Epithelial cell of esophagus (primary cell): ENCODE measurements around the gene HPS4.

Source experiments
- DNase-seq: peaks from one replicate; pipeline ENCODE4 v3.0.0; 2010; ENCODE audit warnings: low read depth
- H3K4me3 ChIP-seq: 2 replicates; pipeline ENCODE4 v1.5.1; 2011; ENCODE audit warnings: mild to moderate bottlenecking, low read length, control low read depth
- TF ChIP-seq, protein P1 (sequence below): IDR thresholded peaks from 2 replicates; pipeline ENCODE4 v1.5.1; 2011; ENCODE audit warnings: low read depth, mild to moderate bottlenecking, low read length, control low read depth, inconsistent platforms; ENCODE audit not compliant: insufficient read depth; ENCODE audit errors: missing control alignments

Gene HPS4

DNA sequence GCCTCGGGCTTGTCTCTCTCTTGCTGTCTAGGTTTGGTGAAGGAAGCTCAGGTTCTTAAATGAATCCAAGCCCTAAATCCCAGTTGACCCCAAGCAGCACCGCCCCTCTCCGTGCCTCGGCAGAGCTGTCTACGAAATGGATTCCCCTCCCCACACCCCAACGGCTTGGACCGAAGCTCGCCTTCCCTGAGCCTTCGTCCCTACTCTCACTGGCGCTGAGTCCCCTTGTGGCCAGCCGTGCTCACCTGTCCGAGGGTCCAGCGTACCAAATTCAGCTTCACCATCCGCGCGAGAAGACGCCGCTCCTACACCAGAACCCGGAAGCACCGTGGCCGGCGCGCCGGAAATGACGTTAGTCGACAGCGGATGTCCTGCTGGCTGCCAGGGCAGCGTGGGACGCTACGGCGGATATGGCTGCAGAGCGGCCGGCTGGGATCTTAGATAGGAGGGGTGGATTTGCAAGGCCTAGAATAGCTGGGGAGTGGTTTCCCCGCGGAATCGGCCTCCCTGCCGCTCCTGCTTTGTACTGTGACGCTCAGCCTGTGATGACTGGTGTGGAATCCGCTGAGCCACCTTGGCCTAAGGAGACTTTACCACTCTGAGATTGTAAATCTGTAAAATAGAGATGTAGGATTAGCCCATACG is 28.7 kb upstream of the HPS4 start, which contains the start of gene TFIP11:
Gene TFIP11 (minus strand): TSS at position 325 of the 645 bp plus-strand sequence. CDS start 2,201 bp downstream, outside the sequence.
- peak within 1 kb of the TSS; percentile 100 for H3K4me3 ChIP-seq
- TF ChIP-seq, protein P1, sequence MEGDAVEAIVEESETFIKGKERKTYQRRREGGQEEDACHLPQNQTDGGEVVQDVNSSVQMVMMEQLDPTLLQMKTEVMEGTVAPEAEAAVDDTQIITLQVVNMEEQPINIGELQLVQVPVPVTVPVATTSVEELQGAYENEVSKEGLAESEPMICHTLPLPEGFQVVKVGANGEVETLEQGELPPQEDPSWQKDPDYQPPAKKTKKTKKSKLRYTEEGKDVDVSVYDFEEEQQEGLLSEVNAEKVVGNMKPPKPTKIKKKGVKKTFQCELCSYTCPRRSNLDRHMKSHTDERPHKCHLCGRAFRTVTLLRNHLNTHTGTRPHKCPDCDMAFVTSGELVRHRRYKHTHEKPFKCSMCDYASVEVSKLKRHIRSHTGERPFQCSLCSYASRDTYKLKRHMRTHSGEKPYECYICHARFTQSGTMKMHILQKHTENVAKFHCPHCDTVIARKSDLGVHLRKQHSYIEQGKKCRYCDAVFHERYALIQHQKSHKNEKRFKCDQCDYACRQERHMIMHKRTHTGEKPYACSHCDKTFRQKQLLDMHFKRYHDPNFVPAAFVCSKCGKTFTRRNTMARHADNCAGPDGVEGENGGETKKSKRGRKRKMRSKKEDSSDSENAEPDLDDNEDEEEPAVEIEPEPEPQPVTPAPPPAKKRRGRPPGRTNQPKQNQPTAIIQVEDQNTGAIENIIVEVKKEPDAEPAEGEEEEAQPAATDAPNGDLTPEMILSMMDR, result no peak
- DNase-seq, result peak; percentile 95

DNA sequence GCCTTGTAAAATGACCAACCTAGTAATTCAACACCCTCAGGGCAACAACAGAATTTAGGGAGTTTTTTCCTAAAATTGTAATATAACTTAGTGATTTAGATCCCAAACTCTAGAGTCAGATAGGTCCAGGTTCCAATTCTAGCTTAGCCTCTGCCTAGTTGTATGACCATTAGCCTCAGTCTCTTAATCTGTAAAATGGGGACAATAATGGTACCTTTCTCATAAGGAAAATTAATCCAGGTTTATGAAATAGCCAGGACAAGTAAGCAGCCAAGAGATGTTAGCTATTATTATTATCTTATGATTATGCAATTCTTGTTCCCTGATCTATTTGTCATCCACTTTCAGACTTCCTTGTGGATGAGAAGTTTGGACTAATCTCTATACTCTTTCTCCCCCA is 24.6 kb upstream of the HPS4 start:
- TF ChIP-seq, protein P1, result no peak
- DNase-seq, result no peak
- H3K4me3 ChIP-seq, result no peak overlapping the region

DNA sequence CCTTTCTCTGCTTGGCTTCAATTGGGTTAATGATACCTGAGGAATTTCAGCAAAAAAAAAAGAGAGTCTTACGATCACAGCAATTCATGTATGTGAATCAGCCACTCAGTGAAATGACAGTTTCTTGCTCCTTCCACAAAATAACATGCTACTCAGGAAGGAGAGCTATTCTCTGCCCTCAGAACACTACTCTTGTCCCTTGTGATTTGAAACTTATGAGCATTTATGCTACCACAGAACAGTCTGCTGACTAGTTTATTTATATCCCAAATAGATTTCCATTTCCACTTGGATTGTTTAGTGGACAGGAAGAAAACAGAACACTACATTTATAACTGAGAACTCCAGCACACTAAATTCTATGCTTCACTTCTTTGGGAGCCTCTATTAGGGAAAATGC is 20.2 kb upstream of the HPS4 start:
- no peak for DNase-seq
- TF ChIP-seq, protein P1, result no peak
- no peak overlapping the region for H3K4me3 ChIP-seq

DNA sequence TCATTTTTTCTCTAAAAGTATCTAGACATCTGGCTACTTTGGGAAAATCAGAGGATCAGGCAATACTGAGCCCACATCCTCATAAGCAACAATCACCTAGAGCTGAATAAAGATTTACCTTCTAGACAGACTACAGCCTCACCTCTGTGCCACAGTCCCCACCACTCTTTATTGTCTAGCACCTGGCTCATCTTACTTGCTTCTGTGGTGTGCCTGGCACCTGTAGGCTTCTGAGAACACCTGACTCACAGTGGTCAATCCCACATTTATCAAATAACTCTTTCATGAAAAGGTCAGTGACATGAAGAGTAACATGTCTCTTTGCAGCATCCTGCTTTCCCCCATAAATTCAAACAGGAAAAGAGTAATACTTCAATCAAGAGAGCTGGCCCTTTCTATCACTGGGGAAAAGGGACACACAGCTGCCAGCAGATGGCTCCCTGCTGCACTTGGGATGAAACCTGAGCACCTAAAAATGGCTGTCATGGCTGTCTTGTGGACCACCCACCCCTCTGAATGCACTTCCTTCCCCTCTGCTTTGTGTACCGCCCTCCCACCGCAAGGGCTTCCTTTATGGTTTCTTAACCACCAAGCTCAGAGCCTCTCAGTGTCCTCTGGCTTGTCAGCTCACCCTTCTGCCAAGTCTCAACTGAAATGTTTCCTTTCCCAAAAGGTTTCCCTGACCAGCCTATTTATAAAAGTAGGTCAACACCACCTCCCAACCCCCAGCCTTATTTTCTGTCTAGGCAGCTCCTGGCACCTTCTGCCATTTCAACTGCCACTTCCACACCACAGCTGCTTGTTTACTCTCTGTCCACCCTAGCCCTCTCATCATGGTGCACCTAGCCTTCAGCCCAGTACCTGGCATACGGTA is 19.3 kb upstream of the HPS4 start:
- no peak overlapping the region for H3K4me3 ChIP-seq
- peak; percentile 53 for DNase-seq

DNA sequence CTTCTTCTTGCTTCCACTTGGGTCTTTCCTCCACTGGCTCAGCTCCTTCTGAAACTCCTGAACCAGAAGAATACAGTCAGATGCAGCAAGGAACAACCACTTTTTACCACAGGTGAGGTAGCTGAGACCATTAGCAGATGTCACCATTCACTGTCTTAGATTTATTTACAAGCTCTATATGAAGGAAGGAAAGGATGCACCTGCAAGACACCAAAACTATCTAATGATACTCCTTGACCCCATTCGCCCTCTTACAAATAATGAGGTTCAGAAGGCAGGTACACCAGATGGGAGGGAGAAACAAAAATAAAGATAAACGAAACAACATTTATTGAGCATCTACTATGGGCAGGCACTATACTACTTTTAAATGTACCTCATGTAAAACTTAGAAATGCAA is 18.4 kb upstream of the HPS4 start:
- TF ChIP-seq, protein P1, result no peak
- no peak for DNase-seq
- H3K4me3 ChIP-seq, result no peak overlapping the region

More for the DNA sequence above, 19.3 kb upstream of the HPS4 start:
- TF ChIP-seq, protein P1, result peak; percentile 71

DNA sequence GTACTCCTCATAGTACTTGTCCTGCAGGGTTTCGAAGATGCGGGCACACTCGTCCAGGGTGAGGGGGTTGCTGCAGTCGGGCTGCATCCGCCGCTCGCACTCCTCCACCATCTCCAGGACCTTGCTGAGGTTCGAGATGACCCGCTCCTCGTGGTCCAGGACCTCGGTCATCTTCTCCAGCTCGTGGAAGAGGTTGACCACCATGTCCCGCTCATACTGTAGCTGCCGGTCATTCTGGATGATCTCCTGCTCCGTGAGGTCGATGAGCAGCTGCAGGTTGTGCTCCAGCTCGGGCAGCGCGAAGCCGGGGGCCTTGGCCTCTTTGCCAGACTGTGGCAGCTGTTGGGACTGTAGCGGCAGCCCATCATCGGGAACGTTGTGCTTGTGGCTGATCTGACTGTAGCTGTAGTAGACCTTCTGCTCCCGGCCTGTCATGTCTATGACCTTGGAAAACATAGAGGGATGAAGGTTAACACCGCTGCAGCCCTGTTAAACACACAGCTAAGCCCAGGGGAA is 15.7 kb upstream of the HPS4 start:
- DNase-seq, result no peak
- H3K4me3 ChIP-seq, result no peak overlapping the region
- TF ChIP-seq, protein P1, result no peak

DNA sequence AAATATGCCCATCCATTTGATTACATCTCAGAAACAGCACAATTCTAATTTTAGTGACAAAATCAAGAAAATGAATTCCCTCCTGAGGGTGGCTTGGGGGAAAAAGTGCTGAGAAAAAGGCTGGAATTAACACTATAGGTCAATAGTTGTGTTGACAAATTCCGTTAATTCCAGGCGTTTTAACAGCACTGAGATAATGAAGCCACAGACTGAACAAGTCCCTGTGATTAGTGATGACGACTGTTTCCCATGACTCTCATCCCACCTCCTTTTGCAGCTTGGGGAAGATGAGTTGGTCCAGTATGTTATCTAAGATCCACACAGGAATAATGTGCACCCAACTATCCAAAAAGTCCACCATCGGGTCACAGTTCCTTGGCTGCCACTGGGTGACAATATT is 12.9 kb upstream of the HPS4 start:
- TF ChIP-seq, protein P1, result no peak
- DNase-seq, result no peak
- no peak overlapping the region for H3K4me3 ChIP-seq
